Measurements from ENCODE around the gene HOXA10.
A peak's percentile ranks its signal among the peaks of the same experiment; 100 is the strongest.

The HOXA10 gene

DNA sequence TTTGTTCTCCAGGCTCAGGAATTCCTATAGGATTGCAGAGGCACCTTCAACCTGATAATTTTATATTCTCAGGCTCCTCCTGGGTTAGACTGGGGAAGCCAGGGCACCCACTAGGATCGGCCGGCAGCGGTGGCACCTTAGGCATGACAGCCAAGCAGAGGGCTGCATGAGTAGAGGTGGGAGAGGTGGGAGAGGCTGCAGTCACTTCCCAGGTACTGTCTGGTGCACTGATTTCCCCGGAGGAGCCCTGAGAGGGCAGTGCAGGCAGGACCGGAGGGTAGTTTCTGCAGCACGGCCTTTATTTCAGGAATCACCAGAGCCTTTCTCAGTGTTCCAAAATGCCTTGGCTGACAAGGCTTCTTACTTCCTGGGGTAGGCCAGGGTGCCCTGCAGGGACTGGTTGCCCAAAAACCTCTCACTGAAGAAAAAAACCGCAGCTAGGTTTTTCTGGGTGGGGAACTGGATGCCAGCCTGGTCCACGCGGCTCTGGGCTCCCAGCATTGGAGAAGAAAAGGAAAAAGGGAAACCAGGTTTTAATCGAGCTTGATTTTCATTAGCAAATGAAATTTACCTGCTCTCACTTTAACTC is 29.3 kb upstream of the HOXA10 start:
- no peak for DNase-seq

GRCh38 chr7:27202862-27203134 is 28.7 kb upstream of the HOXA10 start:
- DNase-seq, result no peak

GRCh38 chr7:27202018-27202861 is 28.1 kb upstream of the HOXA10 start:
- DNase-seq, result no peak

- no peak for DNase-seq
These were observed 27.5 kb upstream of the HOXA10 start for GRCh38 chr7:27201580-27202017.

GRCh38 chr7:27200761-27201579 is 26.9 kb upstream of the HOXA10 start:
- DNase-seq, result no peak

DNA sequence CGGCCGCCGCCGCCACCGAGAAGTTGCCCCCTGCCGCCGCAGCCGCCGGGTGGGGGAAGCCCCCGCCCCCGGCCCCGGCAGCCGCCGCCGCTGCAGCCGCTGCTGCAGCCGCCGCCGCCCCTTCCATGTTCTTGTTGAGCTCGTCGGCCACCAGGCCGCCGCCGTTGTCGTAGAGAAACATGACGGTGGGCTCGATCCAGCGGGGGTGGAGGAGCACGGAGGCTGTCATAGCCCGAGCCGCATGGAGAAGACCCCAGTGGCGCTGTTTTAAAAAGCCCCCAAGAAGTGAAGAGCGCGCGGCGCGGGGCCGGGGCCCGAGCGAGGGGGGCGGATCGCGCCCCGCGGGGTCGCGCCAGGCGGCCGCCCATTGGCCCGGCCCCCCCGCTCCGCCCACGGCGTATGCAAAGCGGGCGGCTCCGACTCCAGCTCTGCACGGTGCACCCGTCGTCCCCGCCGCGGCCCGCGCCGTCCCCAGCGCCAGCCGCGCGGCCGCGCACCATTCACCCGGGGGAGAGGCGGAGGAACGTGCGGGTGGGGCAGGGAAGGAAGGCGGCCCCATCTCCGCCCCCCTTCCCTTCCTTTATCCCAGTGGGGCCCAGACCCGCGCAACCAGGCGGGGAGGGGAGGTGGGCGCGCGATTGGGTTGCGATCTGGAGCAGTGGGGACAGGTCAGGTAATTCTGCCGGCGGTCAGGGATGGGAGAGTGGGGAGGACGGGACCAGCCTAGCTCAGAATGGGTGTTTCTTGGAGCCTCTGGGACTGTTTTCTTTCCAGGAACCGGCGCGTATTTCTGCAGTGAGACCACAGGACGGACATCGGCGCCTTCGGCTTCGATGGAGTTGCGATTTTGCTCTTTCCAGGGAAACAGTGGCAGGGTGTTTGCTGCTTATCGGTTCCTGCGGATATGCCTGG is 26.0 kb upstream of the HOXA10 start, which contains the start of gene HOXA13:
HOXA13 (minus strand) TSS at position 243 of the 912 bp plus-strand sequence; CDS start at position 229, 14 bp downstream.
- no peak for DNase-seq

DNA sequence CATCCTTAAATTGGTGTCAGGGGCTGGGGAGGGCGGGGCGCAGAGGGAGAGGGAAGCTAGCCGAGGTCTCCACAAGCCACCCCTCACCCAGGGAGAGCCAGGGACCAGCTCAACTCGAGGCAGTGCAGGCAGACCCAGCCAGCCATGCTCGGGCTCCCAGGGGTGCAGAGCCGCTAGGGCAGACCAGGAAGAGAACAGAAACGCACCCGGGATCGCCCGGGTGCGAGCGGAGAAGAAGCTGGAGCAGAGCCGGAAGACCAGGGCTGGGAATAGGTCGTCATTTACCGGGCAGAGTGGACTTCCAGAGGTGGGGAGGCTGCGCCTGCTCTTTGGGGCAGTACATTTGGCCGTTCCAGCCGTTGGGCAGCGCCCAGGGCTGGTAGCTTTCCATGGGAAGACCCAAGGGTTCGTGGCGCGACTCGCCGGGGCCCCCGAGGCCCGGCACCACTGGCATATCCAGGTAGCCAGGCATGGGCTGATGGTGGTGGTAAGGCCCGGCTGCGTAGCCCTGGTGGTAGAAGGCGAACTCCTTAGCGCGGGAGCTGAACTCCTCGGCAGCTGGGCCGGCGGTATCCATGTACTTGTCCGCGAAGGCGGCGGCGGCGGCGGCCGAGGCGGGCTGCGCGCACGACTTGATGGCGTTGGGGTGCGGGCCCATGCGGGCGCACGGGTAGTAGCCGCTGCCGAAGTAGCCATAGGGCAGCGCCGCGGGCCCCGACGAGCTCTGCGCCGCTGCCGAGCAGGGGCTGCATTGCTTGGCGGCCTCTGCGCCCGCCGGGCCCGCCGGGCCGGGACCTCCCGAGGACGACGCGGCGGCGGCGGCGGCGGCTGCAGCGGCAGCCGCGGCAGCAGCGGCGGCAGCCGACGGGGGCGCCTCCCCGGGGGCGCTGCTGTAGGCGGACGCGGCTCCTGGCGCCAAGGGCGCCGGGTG is 25.0 kb upstream of the HOXA10 start:
- DNase-seq, result no peak

- no peak for DNase-seq
These were observed 24.2 kb upstream of the HOXA10 start for GRCh38 chr7:27198138-27198841.

- no peak for DNase-seq
These were observed 23.3 kb upstream of the HOXA10 start for GRCh38 chr7:27197137-27198042.

DNA sequence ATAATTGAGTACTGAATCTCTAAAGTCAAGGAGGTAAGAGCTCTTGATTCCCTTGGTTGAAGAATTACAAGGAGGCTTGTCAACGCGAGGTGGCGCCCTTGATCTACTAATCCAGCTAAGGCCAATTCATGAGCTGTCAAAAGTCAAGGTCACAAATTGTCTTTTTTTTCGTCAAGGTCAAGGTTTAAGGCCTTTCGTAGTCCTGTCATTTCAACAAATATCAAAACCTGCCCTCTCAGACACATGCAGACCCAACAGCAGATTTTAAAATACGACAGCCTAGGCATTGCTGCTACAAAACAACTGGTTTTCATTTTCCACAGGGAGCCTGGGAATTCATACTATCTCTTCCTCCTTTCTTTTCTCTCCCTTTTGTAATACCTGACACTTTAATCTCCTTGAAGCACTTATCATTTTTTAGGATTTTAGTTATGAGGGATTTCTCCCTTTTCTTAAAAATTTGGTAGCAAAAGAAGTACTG is 22.2 kb upstream of the HOXA10 start:
- DNase-seq, result peak; percentile 68

DNA sequence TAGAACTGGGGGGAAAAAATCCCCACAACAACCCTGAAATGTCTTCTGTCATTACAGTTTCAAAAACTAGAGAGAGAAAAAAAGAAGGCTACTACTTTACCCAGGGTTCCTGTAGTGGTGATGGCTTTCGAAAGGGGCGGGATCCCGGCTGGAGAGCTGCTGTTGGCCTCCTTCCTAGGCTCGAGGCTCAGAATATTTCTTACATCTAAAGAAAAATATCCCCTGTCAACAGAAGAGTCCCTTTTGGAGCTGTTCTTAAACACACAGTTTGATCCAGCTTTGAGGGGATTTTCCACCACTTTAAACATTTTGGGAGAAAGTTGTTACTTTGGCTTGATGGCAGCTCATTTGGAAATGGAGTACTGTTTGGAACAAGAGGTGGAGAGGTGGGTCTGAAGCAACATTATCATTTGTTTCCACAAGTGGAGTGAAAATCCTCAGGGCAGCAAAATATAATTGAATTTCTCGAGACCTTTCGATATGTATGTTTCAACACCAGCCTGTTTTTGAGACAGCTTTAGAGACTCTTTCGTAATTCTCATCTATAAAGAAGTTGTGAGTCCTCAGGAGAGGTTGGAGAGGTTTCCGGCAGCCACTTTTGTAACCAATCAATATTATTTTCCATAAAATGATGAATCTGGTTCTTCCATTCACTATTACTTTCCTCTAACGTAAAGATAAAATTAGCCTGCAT is 20.7 kb upstream of the HOXA10 start:
- no peak for DNase-seq

DNA sequence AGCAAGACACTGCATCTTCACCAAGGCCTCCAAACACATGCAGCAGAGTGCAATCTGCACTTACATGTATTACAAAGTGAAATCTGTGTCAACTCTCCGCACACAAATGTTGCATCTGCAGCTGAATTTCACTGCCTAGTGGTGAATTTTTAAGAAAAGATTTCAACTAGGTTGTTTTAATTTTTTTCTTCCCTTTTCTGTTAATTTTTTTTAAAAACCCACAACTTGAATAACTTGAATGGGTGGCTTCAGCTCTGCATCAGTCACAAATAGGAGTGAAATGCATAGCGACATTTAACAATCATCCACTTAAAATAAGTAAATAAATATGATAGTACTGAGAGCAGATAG is 19.9 kb upstream of the HOXA10 start:
- no peak for DNase-seq

DNA sequence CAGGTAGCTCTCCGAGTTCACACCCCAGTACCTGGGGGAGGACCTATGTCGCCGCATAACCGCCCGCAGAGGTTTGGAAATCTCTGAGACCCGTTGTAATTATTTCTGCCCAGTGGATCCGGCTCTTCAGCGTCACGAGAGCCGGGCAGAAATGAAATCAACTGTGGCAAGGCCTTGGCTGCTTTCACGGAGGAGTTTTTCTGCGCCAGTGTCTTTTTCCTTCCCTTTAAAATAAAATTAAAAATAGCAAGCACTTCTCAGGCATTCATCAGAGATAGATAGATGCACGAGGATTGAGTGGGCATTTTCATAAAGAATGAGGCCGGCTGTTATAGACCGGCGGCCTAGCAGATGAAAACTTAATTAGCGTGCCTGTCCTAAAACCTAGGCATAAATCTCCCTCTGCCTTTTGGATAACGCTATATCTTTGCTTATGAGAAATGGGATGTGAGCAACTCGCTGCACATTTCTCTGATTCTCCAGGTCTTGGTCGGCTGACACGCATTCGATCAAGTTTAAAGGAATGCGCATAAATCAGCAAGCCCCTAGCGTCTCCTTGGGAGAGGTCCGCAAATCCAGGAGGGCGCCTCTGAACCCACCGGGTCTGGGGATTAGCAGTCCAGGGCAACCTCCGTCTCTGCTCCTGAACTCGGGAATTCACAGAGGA is 19.3 kb upstream of the HOXA10 start:
- DNase-seq, result no peak

DNA sequence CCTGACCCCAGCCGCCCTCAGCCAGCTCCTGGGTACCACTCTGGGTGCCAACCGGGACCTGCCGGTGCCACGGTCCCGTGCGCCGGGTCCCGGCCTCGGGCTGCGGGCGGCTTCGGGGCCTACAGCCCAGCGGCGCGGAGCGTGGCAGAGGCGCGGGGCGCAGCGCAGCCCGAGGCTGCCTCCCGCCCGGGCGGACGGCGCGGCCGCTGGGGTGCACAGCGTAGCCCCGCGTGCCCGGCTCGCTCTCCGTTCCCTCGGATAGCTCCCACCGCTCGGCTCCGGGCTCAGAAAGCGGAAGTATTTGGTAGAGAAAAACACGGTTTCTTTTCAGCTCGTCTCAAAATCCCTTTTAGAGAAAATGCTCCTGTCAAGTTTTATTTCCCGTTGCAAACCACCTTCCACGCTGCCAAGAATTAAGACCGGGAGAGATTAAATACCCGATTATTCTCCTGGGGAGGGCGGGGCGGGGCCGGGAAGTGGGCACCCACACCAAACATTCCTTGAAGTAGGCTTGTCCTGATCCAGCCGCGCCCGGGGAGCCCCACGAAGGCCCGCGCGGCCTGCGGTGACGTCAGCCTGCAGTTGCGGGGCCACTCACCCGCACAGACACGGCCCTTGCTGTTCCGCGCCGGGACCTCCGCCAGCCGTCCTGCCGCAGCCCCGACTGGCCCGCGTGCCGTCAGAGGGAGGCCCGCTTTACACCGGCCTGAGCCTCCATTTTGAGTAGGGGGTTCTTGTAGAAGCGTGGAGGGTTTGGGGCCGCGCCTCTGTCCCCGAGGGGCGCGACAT is 18.6 kb upstream of the HOXA10 start:
- DNase-seq, result no peak

DNA sequence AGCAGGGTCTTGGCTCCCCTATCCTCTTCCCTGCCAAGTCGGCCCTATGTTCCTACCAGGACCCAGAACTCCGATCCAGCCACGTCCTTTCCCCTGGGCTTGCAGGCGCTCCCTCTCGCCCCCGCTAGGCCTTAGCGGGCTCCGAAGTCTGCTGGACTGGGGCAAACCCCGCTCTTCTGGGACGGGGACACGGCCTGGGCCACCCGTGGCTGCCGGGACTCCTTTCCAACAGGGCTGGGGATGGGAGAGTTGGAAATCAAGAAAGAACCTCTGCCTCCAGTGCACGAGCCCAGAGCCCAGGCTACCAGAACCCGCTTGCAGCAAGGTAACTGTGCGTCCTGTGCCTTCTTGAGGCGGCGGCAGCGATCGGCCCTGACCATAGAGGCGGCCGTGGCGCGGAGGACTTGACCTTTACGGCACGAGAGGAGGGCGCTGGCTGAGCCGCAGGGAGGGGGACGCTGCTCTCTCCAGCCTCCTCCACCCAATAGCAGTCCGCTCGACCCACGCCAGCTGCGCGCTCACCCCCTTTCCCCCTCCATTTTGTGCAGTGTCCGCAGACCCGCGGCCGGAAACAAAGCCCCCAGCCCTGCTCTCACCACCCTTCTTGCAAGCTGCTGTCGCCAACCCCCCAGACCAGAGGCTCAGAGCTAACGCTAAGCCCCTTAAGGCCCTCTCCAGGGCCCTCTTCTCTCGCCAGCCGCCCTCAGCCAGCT is 17.9 kb upstream of the HOXA10 start:
- DNase-seq, result no peak

DNA sequence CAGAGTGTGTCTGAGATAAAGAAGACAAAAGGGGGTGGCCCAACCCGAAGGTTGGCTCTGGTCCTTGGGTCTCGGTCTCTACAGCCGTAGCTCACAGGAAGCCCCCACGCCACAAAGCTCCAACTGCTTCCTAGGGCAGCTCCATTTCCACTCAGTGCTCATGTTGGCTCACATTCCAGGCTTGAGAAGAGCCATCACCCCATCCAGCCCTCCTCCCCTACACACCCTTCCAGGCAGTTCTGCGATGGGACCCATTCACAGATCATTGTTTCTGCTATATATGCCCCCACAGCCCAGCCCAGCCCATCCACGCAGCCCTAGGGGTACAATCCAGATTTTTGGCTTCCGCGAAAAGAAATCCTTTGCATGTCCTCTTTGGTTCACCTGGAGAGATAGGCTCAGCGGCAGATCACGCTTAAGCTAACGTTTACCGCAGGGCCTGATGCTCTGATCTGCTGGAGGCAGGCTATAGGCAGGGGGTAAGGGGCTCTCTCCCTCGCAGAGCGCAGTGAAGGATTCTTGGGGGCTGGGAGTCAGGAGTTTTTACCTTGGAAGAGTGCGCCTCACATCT is 17.1 kb upstream of the HOXA10 start:
- no peak for DNase-seq

Measured in activated effector memory CD4-positive, alpha-beta T cell treated with Interleukin-2 at 50 U/mL for 16 hours (primary cell).